Femur (tissue), 1 donor: ENCODE results near the gene CTIF.

Experiments used
- DNase-seq: peaks from one replicate; pipeline ENCODE4 v3.0.0-alpha.2; 2017

The CTIF gene

DNA sequence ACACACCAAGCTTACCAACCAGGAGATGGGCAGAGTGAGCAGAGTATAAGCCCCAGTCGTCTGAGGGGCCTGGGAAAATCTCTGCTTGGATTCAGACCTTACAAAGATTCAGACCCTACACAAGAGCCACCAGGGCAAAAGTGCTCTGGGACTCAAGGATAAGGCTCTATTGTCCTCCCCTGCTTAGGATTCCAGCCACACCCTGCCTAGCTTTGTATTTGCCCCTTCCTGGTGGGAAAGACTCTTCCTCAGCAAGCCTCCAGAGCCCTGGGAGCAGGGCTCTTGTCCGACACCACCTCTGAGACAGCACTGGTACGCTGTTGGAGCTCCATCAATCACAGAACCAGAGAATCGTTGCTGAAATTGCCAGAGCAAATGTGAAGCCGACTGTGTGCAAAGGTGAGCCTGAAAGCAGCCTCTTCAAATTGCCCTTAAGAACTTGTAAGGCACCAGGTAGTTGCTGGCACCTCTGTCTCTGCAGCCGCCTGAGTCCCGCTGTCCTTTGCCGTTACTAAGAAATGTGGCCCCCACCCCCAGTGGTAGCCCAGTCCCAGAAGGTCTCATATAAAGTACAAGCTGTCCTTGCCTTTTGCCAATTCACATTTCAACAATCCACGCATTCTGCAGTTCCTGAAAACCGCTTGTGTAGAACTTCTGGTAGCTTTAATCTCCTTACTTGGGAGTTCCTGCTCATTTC lies 148.7 kb downstream of the CTIF start:
- DNase-seq: no peak

DNA sequence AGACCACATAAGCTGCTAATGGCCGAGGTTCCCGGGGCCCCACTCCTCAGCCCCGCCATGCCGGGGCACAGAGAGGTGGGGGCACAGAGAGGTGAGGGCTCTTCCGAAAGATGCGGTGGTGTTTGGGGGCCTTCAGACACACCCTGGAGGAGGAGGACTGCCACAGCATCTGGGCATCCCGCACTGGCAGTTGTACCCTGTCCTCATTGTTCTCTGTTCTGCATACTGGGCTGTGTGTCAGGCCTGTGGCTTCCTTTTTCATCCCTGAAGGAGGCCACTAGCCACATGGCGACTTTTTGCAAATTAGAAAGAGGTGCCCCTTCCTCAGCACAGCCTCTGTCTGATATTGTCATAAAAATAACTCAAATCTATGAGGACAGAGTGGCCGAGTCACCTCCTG lies 150.1 kb downstream of the CTIF start:
- DNase-seq: no peak

DNA sequence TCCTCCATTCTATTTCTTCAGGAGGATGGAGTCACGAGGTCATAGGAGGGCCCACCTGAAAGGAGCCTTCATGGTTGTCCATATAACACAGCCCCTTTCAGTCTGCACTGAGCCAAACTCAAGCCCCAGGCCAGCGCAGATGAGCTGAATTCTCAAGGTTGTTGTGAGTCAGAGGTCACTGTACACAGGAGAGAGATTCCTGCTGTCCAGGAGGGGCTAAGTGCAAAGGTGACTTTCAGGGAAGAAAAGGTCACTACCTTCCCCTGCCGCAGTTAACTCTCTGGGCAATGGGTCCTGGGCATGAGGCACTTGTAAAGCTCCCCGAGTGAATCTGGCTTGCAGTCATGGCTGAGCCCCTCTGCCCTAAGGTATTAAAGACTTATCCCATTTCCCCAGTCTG lies 150.7 kb downstream of the CTIF start:
- DNase-seq: no peak

DNA sequence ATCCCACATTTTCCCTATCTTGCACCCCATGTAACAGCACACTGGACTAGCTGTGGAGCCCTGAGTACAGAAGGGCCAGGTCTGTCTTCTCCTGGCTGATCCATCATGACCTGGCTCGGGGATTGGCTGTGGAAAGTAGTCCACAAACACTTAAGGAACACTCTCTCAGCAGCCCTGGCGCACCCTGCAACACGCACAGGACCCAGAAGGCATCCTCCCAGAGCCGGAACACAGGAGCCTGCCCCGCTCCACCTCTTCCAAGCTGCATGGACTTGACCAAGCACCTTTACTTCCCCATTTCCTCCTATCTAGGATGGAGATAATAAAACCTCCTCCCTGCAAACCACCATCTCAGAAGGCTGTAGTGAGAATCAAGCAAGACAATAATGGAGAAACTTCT lies 151.7 kb downstream of the CTIF start:
- no peak for DNase-seq

DNA sequence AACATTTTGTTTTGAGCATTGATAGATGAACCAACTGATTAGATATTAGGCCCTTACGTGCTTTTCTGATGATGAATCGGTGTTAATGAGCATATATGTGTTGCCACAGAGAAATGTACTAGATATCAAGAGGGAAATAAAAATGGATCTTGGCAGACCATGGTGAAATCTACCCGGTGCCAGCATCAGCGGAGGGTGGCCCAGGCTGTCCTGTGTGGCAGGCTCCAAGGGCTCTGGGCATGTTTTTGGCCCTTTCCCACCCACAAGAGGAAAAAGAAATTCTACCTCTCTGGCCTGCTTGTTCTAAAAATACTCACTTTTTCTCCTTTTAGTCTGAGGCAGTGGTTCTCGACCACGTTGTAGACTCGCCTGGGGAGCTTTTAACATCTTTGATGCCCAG lies 154.2 kb downstream of the CTIF start:
- no peak for DNase-seq

DNA sequence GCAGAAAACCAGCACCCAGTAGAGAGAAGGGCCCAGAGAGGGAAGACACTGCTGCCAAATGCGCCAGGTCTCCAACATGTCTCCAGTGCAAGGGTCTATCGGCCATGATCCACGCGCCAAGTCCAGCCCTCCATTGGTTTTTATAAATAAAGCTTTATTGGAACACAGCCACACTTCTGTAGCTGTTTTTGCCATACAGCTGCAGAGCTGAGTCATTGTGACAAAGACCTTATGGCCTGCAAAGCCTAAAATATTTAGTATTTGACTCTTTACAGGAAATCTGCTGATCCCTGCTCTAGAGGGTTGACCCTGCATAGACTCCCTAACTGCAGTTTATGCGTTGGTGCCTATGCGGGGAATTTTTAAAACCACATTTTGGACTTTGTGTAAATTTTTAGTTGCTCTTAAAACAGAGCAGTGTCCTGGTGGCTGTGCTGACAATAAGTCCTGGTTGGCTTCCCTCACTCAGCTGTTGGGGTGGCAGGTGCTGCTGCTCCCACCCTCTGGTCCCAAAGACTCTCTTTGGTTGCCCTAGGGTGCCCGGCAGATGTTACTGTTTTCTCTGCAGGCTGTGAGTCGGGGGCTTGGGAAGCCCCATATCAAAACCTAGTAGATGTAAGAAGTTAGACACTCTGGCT lies 154.9 kb downstream of the CTIF start:
- DNase-seq: no peak

DNA sequence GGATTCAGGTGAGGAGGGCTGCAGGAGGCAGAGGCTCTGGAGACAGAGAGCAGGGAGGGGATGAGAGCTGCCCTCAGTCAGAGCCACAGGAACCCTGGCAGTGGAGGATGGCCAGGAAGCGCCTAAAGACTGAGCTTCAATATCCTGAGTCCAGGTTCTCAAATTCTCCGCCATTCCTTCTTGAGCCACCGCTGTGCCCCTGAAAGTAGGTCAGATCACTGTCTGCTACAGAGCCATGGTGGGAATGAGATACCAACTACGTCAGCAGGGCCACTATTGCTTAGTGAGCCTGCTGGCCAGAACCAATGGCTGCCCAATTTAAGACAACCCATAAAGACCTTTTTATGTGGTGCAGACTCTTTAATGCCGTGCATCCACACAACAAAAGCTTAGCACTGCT lies 155.5 kb downstream of the CTIF start:
- no peak for DNase-seq

DNA sequence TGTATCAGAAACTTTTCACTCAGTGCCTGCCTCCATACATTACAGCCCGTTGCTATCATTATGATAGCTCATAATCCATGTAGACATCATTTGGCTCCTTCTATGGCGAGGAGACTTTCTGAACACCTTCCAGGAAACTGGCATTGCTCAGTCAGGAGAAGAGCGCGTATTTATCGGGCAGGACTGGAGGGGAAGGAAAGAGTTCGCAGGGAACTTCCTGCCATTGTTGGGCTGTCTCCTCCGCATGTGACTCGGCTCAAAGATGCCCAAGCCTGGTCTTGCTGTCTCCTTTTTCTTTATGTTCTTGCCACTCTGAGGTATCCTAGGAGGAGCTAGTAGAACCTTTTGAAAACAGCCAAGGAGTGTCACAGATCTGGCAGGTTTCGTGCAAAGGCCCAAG lies 156.8 kb downstream of the CTIF start:
- DNase-seq: no peak

DNA sequence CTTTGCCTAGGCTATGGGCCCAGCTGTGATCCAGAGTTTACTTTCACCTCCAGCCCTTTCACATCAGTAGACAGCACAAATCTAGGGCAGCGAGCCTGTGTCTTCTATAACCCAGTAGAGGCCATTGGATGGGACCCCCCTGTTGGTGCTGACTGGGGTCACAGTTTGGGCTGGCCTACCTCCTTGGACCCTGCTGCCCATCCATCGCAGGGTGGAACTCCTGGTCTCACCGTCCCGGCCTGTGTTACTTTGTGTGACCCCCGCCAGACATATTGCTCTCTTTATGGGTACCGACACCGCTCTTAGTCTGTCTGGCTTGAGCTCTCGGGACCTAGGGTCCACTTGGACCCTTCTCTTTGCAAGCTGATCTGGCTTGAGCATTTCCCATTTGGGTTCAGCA lies 157.4 kb downstream of the CTIF start:
- DNase-seq: no peak

DNA sequence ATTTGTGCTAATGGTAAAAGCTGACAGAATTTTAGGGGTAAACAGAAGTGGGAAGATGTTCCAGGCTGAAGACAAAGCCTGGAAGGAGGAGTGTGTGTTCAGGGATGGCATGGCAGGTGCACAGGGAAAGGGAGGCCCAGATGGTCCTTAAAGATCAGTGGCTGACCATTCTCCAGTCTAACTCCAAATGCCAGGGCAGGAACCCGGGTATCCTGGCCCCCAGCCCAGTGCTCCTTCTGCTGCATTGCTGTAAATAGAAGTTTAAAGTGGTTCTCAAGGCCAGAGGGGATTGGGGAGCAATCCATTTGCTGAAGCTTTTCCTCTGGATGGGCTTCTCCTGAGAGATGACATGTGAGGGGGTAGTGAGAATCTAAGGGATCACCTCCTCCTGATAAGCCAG lies 158.6 kb downstream of the CTIF start:
- no peak for DNase-seq

DNA sequence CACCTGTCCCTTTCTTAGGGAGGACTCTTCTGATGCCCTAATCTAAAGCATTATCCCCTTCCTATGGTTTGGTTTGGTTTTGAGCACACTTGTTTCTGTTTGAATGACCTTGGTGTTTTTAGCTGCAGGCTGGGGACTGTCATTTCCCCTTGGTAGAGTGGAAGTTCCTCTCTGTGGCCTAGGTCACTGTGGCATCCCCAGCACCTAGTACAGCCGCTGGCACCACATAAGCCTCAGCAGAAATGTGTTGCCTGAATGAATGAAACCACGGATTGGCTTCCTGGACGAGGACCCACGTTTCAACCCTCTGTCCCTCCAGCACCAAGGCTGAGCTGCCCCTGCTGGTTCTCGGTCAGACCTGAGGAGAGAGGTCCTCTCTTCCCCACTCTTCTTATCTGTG lies 159.9 kb downstream of the CTIF start:
- DNase-seq: no peak

DNA sequence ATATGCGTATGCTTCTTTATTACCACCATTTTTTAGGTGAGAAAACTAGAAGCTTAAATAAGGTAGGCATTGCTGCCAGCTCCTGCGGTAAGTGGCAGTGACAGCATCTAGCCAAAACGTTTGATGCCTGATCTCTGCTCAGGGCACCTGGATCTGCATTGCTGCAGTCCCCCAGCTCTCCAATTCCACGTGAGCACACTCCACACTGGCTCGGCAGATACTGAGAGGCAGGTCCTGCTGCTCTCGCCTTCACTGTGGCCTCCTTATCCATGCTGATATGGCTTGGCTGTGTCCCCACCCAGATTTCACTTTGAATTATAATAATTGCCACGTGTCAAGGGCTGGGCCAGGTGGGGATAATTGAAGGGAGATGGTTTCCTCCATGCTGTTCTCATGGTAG lies 160.9 kb downstream of the CTIF start:
- DNase-seq: no peak

DNA sequence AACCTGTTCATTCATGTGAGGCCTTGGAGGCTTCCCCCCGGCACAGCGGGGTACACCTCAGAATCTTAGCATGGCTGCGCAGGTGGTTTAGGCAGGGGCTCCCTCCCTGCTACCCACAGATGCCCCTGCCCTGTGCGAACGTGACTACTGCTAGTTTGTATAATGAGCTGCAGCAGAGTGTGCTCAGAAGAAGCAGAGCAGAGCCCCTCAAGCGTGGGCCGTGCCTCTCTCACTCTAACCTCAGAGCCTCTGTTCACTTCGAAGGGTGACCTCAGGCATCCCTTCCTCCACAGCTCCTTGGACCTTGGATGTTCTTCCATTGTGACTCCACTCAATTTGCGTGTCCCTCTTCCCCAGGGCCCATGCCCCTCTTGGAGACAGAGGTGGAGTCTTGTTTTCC lies 161.6 kb downstream of the CTIF start:
- no peak for DNase-seq

DNA sequence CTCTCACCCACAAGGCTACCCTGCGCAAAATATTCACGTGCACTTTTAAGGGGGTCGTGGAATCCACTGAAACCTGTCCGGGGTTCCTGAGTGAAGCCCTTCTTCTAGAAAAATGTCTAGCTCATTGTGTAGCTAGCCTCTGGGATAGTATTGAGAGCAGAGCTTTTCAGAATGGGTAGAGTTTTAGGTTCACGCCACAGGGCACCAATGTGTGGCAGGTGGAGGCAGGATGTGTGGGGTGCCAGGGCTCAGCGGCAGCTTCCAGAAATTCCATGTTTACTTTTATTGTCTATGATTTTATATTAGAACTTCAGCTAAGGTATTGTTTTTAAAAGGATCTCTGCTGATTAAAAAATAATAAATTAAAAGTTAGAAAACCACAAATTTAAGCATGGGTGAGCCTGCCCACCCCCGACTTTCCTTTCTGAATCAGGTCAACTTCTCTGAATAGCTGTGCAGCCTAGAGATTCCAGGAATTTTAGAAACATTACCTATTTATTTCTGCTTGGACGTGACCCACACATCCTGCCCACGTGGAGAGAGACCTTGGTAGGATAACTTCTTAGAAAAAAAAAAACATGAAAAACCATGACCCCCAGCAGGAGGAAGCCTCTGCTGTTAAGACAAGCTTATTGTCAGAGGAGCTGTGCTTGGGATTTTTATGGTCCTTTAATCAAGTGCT lies 163.7 kb downstream of the CTIF start:
- DNase-seq: no peak

DNA sequence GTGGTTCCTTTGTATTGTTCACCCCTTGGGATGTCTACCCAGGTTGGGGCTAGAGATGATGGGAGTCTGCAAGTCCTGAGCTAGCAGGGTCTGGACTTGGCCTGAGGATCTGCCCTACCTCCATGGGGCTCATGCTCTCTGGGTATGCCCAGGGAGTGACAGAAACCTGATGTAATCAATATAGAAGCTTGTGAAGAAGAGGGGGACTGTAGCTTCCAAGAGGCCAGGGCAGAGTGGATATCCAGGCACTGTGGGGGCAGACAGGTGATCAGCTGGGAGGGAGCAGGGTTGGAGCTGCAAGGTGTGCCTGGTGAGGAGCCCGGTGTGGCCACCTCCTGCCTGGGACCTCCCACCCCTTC lies 164.2 kb downstream of the CTIF start:
- no peak for DNase-seq

DNA sequence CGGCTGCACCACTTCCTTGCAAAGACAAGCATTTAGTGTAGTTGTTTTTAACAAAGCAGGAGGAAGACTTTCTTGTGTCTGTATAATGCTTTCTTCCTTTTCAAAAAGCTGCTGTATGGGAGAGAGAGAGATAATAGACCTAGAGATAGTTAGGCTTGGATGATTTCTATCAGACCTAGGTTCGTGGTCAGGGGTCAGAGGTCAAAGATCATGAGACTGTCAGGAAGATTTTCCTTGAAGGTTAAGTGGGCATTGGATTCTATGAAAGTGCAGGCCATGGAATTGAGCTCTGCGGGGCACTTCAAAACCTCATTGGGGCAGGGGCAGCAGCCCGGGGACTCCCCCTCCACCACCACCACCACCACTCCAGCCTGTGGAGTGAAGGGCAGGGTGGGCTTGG lies 164.6 kb downstream of the CTIF start:
- no peak for DNase-seq

DNA sequence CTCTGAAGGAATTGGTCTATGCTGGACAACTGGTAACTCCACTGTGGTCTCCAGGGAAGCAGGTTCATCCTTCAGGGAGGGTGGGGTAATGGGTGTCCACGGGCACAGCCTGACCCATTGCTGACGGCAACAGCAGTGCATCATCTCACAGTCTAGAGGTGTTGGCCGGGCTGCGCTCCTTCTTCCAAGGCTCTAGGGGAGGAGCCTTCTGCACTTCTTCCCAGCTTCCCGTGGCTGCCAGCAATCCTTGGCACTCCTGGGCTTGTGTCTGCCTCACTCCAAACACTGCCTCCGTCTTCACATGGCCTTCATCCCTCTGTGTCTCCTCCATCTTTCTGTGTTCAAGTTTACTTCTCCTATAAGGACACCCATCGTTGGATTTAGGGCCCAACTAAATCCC lies 166.2 kb downstream of the CTIF start:
- DNase-seq: no peak

DNA sequence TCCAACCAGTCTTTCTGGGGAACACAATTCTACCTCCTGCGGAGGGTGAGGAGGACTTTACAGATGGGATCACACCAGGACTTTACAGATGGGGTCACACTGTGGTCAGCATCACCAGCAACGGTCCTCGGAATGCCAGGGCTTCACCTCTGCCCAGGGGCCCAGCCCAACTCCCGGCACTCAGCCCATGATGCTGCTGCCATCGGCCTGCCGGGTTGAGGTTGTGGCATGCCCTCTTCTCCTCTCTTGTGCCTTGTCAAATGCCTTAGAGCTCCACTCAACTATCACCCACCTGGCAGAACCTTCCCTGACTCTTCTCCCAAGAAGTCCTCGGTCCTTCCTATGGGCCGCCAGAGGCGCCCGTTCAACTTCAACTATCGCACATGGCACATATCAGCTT lies 166.7 kb downstream of the CTIF start:
- DNase-seq: no peak

DNA sequence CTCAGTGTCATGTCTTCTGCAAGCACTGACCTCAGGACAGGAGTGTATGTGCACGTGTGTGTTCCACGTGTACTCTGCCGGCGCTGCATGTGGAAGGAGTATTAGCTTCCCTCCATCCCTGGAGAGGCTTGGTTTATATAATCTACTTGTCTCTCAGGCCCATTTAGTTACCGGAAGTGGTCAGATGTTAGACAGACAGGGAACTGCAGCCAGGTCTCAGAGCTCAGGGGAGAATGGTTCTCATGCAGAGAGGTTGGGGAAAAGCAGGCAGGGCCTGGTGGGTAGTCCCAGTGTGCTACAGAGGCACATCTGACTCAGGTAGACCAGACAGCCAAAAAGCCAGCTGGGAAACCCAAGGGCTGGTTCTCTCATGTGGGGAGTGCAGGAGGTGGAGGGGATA lies 167.9 kb downstream of the CTIF start:
- DNase-seq: no peak

DNA sequence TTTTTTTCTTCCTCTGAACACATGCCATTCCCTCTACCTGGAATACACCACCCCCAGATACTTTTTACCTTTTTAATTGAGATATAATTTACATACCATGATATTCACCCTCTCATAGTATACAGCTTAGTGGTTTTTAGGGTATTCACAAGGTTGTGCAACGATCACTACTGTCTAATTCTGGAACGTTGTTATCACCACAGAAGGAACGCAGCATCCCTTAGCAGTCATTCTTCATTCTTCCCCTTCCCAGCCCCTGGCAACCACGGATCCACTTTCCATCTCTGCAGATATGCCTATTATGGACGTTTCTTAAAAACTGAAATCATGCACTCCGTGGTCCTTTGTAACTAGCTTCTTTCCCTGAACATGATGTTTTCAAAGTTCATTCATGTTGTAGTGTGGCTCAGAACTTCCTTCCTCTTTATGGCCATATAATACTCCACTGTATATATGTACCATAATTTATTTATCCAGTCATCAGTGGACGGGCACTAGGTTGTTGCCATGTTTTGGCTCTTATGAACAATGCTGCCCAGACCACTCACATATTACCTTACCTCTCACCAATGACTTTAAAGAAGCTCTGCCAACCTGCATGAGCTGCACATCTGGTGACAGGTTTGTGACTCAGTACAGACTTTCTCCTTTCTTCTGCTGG lies 168.9 kb downstream of the CTIF start:
- no peak for DNase-seq

DNA sequence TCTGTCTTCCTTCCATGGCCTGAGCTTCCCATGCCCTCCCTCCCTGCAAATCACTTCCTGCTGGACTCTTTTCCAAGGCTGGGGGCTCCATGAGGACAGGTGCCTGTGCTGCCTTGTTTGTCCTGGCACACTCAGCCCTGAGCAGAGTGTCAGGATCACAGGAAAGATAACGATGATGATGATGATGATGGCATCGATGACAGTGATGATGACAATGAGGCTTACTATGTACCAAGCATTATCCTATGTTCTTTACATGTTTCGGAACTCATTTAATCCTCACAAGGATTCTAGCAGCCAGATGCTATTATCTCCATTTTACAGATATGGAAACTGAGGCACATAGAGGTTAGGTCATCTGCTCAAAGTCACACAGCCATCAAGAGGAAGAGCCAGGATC lies 170.0 kb downstream of the CTIF start:
- no peak for DNase-seq

DNA sequence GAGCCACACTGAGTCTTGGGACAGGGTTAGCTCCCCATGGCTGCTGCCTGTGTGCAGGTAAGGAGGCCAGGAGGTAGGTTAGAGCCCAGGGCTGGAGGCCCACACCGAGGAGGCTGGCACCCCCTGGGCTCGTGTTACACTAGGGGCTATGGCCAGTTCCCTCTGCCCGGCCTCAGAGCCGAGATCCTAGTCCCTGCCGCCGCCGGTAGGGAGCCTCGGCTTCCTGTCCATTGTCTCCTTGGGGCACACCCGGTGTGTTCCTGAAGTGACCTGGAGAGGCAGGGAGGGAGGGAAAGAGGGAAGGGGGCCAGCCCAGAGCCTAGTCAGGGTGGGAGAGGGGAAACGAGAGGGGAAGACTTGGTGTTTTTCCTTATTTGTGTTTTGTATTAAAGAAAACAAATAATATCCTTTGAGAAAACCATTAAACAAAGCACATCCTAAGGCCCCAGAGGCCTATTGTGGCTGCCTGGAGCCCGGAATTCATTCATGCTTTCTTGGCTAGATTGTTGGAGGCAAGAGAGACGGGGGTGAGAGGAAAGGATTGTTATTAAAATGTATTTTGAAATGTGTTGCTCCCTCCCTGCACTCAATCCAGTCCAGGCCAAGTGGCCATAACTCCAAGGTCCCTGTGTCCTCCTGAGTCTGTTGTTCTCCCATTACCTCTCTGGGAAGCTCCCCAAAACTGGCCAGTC lies 170.7 kb downstream of the CTIF start:
- no peak for DNase-seq
